HL-60 (cell line): Measurements from ENCODE around the gene COL6A2.
"Not testable (repeated sequence)": the region's sequence is repeated elsewhere in the genome, so short reads cannot be mapped to it uniquely, and the experiment has no call there.

Source experiments
- DNase-seq, 2 experiments: peaks; one replicate each; pipeline ENCODE4 v3.0.0-alpha.2; 2010 to 2020; ENCODE audit warnings: low read depth in 1 of 2, low spot score in 1 of 2
- H3K27ac ChIP-seq: fragments of 250-450 bp; sonication (Bioruptor Pico); replicated peaks from 2 replicates; pipeline ENCODE4 v1.5.1; 2020; ENCODE audit warnings: mild to moderate bottlenecking, moderate library complexity
- H3K27me3 ChIP-seq: fragments of 250-450 bp; sonication (Bioruptor Pico); 2 replicates; pipeline ENCODE4 v1.5.1; 2021; ENCODE audit warnings: mild to moderate bottlenecking, moderate library complexity; ENCODE audit not compliant: insufficient read depth, poor library complexity, severe bottlenecking
- H3K4me3 ChIP-seq: replicated peaks from 2 replicates; pipeline ENCODE4 v1.5.1; 2011; ENCODE audit warnings: mild to moderate bottlenecking, control low read depth, low read length; ENCODE audit not compliant: insufficient read depth
- CTCF ChIP-seq: IDR thresholded peaks from one replicate; pipeline ENCODE4 v1.5.1; 2011; ENCODE audit warnings: low read length, control low read depth, inconsistent platforms; ENCODE audit not compliant: insufficient read depth
- GABPA ChIP-seq: IDR thresholded peaks from 2 replicates; pipeline ENCODE4 v1.6.1; 2012; ENCODE audit warnings: low read depth
- POLR2AphosphoS5 ChIP-seq: IDR thresholded peaks from 2 replicates; pipeline ENCODE4 v1.6.1; 2012; ENCODE audit warnings: low read depth
- SPI1 ChIP-seq: IDR thresholded peaks from 2 replicates; pipeline ENCODE4 v1.6.1; 2012; ENCODE audit warnings: low read depth, mild to moderate bottlenecking, borderline replicate concordance
- TF ChIP-seq, protein P1 (sequence below): IDR thresholded peaks from 2 replicates; pipeline ENCODE4 v1.6.1; 2012; ENCODE audit warnings: low read depth; ENCODE audit not compliant: insufficient replicate concordance

COL6A2 gene

DNA sequence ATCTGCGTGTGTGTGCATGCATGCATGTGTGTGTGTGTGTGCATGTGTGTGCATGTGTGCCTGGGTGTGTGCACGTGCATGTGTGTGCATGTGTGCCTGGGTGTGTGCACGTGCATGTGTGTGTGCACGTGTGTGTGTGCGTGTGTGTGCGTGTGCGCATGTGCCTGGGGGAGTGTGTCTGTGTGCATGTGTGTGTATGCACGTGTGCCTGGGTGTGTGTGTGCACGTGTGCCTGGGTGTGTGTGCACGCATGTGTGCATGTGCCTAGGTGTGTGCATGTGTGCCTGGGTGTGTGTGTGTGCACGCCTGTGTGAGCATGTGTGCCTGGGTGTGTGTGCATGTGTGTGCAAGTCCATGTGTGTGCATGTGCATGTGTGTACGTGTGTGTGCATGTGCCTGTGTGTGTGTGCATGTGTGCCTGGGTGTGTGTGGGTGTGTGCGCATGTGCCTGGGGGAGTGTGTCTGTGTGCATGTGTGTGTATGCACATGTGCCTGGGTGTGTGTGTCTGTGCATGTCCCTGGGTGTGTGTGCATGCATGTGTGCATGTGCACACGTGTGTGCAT, 29.3 kb upstream of the COL6A2 start:
- TF ChIP-seq CTCF: no peak
- Histone ChIP-seq H3K4me3 (no peak overlapping the region), H3K27ac (no peak overlapping the region), H3K27me3 (peaks cover 12% of the 10 kb centered on the region)
- no peak for DNase-seq

- H3K4me3 ChIP-seq: no peak overlapping the region
- H3K27ac ChIP-seq: no peak overlapping the region
- DNase-seq: no peak
- H3K27me3 ChIP-seq: peaks cover 12% of the 10 kb centered on the region
- TF ChIP-seq, protein P1, sequence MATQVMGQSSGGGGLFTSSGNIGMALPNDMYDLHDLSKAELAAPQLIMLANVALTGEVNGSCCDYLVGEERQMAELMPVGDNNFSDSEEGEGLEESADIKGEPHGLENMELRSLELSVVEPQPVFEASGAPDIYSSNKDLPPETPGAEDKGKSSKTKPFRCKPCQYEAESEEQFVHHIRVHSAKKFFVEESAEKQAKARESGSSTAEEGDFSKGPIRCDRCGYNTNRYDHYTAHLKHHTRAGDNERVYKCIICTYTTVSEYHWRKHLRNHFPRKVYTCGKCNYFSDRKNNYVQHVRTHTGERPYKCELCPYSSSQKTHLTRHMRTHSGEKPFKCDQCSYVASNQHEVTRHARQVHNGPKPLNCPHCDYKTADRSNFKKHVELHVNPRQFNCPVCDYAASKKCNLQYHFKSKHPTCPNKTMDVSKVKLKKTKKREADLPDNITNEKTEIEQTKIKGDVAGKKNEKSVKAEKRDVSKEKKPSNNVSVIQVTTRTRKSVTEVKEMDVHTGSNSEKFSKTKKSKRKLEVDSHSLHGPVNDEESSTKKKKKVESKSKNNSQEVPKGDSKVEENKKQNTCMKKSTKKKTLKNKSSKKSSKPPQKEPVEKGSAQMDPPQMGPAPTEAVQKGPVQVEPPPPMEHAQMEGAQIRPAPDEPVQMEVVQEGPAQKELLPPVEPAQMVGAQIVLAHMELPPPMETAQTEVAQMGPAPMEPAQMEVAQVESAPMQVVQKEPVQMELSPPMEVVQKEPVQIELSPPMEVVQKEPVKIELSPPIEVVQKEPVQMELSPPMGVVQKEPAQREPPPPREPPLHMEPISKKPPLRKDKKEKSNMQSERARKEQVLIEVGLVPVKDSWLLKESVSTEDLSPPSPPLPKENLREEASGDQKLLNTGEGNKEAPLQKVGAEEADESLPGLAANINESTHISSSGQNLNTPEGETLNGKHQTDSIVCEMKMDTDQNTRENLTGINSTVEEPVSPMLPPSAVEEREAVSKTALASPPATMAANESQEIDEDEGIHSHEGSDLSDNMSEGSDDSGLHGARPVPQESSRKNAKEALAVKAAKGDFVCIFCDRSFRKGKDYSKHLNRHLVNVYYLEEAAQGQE: no peak
- TF ChIP-seq POLR2AphosphoS5 (no peak), CTCF (no peak), GABPA (no peak), SPI1 (no peak)
Measured at GRCh38 chr21:46069166-46069565, 28.7 kb upstream of the COL6A2 start.

- no peak for DNase-seq
- H3K27me3 ChIP-seq: peaks cover 12% of the 10 kb centered on the region
- no peak overlapping the region for H3K4me3 ChIP-seq
- TF ChIP-seq CTCF: no peak
- no peak for TF ChIP-seq POLR2AphosphoS5
- TF ChIP-seq GABPA: no peak
- TF ChIP-seq SPI1: no peak
- TF ChIP-seq, protein P1: no peak
- no peak overlapping the region for H3K27ac ChIP-seq
Measured at GRCh38 chr21:46069719-46070279, 28.1 kb upstream of the COL6A2 start.

DNA sequence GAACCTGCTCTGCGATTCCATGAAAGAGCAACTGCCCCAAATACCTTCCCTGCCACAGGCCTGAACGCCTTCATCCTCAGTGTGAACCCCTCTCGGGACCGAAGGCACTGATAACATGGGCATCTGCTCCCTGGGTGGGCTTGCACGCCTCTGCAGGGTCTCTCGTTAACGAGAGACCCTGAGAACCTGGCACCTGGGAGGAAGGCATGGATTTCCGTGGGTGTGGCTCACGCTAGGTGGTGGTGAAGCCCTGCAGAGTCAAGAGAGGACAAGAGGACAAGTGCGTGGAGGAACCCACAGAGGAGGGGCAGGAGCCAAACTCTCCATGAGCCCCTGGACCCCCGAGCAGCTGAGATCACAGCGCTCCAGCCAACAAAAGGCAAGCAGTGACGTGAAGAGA, 26.8 kb upstream of the COL6A2 start:
- Histone ChIP-seq H3K27ac (no peak overlapping the region), H3K4me3 (no peak overlapping the region), H3K27me3 (peaks cover 5% of the 10 kb centered on the region)
- no peak for DNase-seq
- TF ChIP-seq SPI1 (no peak), CTCF (no peak), POLR2AphosphoS5 (no peak), GABPA (no peak)
- TF ChIP-seq, protein P1: no peak

- not testable (repeated sequence) for H3K27ac ChIP-seq, H3K27me3 ChIP-seq, H3K4me3 ChIP-seq, DNase-seq
Measured at GRCh38 chr21:46076724-46077123, 21.2 kb upstream of the COL6A2 start.
